GM13976 (cell line): ENCODE results near the gene LIMK1.

Source experiments
- DNase-seq: peaks from one replicate; pipeline ENCODE4 v3.0.0; 2012; ENCODE audit warnings: low spot score
- in situ Hi-C: fragments of 300-500 bp; cut with MboI; formaldehyde crosslinking; loops from one replicate; pipeline ENCODE4 v1.12.0; 2022; ENCODE audit warnings: low sequenced_read_pairs, mixed read lengths, inconsistent platforms; ENCODE audit not compliant: unreplicated experiment
- TF ChIP-seq, protein P1 (sequence below): IDR thresholded peaks from 2 replicates; pipeline ENCODE4 v1.5.1; 2012; ENCODE audit warnings: borderline replicate concordance, mild to moderate bottlenecking; ENCODE audit not compliant: insufficient read depth; ENCODE audit errors: extremely low read depth, missing control alignments, control extremely low read depth

The LIMK1 gene

DNA sequence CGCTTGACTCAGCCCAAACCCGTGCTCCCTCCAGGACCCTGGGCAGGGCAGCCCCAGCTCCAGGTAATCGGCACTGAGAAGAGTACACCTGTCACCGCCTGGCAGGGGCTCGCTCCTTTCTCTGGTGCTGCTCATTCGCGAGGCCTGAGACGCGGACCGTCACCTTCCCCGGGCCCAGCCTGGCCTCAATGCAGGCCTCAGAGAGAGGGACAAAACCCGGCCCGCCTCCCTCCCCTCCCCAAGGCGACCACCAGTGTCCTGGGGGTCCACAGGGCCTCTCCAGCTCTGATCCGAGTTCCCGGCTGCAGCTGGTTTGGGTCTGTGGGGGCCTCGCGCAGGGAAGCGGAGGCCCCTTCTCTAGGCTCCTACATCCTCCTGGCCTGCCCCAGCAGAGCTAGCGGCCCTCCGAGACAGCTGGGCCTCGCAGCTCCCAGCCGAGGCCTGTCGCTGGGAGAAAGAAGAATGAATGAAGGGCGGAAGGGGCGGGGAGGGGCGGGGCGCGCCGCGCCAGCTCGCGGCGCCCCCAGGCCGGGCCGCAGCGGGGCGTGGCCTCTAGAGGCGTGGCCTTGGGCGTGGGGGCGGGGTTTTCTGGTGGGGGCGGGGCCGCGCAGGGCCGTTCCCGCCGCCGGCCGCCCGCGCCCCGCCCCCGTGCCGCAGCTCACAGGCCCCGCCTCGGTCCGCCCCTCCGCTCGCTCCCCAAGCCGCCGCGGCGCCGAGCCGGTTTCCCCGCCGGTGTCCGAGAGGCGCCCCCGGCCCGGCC lies at the start of gene LIMK1:
Gene LIMK1 (plus strand): TSS at position 688 of the 760 bp plus-strand sequence. CDS start 187 bp downstream, outside the sequence.
- DNase-seq, result peak; percentile 99
- TF ChIP-seq, protein P1, sequence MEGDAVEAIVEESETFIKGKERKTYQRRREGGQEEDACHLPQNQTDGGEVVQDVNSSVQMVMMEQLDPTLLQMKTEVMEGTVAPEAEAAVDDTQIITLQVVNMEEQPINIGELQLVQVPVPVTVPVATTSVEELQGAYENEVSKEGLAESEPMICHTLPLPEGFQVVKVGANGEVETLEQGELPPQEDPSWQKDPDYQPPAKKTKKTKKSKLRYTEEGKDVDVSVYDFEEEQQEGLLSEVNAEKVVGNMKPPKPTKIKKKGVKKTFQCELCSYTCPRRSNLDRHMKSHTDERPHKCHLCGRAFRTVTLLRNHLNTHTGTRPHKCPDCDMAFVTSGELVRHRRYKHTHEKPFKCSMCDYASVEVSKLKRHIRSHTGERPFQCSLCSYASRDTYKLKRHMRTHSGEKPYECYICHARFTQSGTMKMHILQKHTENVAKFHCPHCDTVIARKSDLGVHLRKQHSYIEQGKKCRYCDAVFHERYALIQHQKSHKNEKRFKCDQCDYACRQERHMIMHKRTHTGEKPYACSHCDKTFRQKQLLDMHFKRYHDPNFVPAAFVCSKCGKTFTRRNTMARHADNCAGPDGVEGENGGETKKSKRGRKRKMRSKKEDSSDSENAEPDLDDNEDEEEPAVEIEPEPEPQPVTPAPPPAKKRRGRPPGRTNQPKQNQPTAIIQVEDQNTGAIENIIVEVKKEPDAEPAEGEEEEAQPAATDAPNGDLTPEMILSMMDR, result no peak
- in situ Hi-C loops, result no loop called here

DNA sequence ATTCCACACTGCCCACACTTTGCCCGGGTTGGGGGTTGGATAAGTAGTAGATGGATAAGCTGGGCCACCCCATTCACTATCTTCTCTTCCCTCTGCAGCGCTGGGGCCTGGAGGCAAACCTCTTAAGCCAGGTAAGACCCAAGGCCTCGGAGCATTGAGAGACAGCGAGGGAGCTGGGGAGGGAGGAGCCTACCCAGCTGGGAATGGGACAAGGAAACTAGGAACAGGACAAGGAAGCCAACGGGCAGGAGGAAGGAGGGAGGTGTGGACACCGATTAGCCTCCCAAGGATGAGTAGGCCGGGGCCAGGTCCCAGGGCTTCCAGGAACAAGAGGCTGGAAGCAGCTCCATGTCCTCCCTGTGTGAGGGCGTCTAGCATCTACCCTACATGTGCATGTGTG lies 46.0 kb upstream of the LIMK1 start:
- TF ChIP-seq, protein P1, result no peak
- in situ Hi-C loops, result no loop called here
- DNase-seq, result no peak

DNA sequence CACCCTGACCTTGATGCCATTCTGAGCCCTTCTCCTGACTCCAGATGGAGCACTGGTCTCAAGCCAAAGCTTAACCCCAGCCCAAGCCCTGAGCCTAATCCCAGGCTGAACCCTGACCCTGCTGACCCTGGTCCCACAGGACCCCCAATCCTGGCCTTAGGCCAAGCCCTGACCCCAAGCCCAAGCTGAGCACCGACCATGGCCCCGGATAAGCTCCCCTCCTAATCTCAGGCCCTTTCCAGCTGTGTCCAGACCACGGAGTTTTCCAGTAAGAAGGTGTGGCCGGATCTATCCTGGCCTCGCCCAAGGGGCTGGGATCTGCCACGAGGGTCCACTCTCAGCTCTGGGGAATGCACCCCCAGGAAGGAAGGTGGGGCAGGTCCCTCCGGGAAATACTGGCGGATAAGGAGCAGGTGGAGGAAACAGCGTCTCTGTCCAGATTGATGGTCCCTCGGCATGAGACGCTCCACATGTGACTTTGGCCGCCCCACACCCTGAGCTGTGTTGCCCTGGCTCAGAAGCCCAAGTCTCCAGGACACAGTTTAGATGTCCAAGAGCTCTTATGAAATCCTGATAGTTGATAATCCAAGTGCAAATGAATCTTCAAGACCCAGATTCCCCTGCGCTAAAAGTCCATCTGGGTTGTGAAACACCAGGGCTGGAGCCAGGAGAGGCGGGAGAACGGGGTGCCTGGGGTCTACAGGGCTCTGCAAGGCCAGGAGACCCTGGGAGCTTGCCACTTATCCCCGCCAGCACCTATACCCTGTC lies 45.2 kb upstream of the LIMK1 start:
- in situ Hi-C loops, result no loop called here
- DNase-seq, result no peak
- TF ChIP-seq, protein P1, result no peak

DNA sequence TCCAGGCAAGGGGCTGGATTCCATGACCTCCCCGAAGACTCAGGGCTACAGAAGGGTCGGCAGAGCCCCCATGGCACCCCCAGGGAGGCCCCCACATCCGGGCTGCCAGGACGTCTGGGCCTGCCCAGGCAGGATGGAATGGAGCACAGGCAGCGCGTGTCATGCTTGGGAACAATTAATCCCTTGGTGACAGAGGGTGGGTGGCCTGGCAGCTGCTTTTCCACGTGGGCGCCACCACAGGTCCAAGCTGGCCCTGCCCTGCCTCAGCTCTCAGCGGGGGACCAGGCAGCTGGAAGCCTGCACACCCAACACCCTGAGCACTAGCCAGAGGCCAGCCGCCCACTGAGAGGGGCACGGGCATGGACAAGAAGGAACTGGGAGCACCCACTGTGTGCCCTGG lies 44.3 kb upstream of the LIMK1 start:
- TF ChIP-seq, protein P1, result no peak
- in situ Hi-C loops, result no loop called here
- no peak for DNase-seq

DNA sequence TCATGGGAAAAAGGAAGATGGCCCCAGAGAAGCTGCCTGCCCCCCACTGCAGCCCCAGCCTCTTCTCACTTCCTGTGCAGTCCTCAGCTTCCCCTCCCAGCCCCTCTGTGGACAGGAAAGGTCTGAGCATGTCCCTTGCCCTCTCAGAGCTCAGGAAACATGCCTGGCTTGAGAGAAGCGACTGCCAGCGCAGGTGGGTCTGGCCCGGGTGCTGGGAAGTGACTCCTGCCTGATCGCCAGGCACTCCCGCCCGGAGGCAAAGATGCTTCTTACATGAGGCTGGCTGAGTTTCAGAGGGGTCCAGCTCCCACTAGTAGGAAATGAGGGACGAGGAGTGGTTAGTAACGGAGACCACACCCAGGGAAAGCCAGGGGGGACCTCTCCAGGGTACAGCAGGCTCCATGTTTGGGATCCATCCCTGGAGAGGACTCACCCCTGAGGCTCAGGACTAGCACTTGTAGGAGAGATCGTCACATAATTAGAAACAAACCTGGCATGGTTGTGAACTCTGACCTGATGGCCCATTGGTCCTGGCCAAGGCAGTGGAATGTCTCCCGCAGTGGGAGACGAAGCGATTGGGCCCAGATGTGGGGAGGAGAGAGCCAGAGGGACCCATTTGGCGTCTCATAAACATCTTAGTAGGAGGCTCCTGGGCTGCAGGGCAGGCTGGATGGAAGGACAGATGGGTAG lies 43.4 kb upstream of the LIMK1 start:
- DNase-seq, result no peak
- TF ChIP-seq, protein P1, result no peak
- in situ Hi-C loops, result no loop called here

DNA sequence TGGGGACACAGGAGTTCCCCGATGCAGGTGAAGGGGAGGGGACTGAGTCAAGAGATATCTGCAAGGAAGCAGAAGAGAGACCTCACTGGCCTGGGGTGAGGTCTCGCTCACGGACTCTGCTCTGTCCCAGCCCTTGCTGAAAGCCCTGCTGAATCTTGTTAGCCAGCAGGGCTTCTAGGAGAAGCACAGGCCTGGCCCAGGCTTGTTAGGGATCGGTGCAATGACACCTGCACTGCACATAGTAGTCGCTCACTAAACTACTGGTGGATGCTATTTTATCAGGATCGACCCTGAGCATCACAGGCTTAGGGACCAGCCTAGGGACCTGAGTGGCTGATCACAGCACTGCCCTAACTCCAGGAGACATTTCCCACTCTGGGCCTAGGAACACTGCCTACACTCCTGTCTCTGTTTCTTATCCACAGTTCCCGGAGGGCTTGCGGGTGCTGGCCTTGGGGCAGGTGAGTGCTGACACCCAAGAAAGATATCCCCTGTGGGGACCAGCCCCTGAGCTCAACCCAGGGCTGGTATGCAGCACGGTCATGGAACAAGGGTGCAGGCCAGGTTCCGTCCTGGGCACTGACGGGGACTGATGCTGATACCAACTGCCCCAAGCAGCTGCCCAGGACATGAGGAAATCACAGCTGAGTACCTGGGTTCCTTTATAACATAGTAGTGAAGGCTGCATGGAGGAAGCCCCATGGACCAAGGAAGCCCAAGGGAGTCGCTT lies 42.6 kb upstream of the LIMK1 start:
- in situ Hi-C loops, result no loop called here
- TF ChIP-seq, protein P1, result no peak
- DNase-seq, result no peak
